Stimulated activated CD4-positive, alpha-beta T cell treated with anti-CD3 and anti-CD28 coated beads, Interleukin-1b, Interleukin-23, amount 100 ng/mL, for 24 hours (primary cell): ENCODE results near the gene SMYD3.

ENCODE experiments used
- DNase-seq, 4 experiments: peaks; one replicate each; pipeline ENCODE4 v3.0.0-alpha.2; 2020; ENCODE audit warnings: low read depth in 4 of 4, low spot score in 1 of 4

Gene SMYD3

GRCh38 chr1:246417813-246418564 lies 89.1 kb downstream of the SMYD3 start:
- no peak for DNase-seq

GRCh38 chr1:246417152-246417812 lies 89.8 kb downstream of the SMYD3 start:
- no peak for DNase-seq

GRCh38 chr1:246416261-246416660 lies 90.8 kb downstream of the SMYD3 start:
- DNase-seq: no peak

GRCh38 chr1:246415028-246415427 lies 92.1 kb downstream of the SMYD3 start:
- no peak for DNase-seq

- no peak for DNase-seq
Measured at GRCh38 chr1:246413430-246413829, 93.6 kb downstream of the SMYD3 start.

- DNase-seq: no peak
Measured at GRCh38 chr1:246404078-246404477, 103.0 kb downstream of the SMYD3 start.

- DNase-seq: no peak
Measured at GRCh38 chr1:246398126-246398813, 108.8 kb downstream of the SMYD3 start.

GRCh38 chr1:246397046-246397445 lies 110.0 kb downstream of the SMYD3 start:
- no peak for DNase-seq

GRCh38 chr1:246396322-246396721 lies 110.8 kb downstream of the SMYD3 start:
- DNase-seq: no peak

GRCh38 chr1:246394121-246394520 lies 113.0 kb downstream of the SMYD3 start:
- no peak for DNase-seq

GRCh38 chr1:246390855-246391254 lies 116.2 kb downstream of the SMYD3 start:
- no peak for DNase-seq

- DNase-seq: no peak
Measured at GRCh38 chr1:246384616-246385015, 122.5 kb downstream of the SMYD3 start.

GRCh38 chr1:246383791-246384190 lies 123.3 kb downstream of the SMYD3 start:
- DNase-seq: no peak

GRCh38 chr1:246383239-246383589 lies 123.9 kb downstream of the SMYD3 start:
- DNase-seq: no peak

GRCh38 chr1:246382589-246383238 lies 124.4 kb downstream of the SMYD3 start:
- no peak for DNase-seq

GRCh38 chr1:246381452-246381851 lies 125.6 kb downstream of the SMYD3 start:
- DNase-seq: no peak

GRCh38 chr1:246377625-246378153 lies 129.4 kb downstream of the SMYD3 start:
- DNase-seq: no peak

- DNase-seq: no peak
Measured at GRCh38 chr1:246373828-246374569, 133.1 kb downstream of the SMYD3 start.

- DNase-seq: no peak
Measured at GRCh38 chr1:246372559-246372958, 134.5 kb downstream of the SMYD3 start.

- DNase-seq: no peak
Measured at GRCh38 chr1:246367041-246367440, 140.0 kb downstream of the SMYD3 start.

- DNase-seq: no peak
Measured at GRCh38 chr1:246365708-246366107, 141.4 kb downstream of the SMYD3 start.
